ENCODE results near the gene ASCC1.

ASCC1 gene

DNA sequence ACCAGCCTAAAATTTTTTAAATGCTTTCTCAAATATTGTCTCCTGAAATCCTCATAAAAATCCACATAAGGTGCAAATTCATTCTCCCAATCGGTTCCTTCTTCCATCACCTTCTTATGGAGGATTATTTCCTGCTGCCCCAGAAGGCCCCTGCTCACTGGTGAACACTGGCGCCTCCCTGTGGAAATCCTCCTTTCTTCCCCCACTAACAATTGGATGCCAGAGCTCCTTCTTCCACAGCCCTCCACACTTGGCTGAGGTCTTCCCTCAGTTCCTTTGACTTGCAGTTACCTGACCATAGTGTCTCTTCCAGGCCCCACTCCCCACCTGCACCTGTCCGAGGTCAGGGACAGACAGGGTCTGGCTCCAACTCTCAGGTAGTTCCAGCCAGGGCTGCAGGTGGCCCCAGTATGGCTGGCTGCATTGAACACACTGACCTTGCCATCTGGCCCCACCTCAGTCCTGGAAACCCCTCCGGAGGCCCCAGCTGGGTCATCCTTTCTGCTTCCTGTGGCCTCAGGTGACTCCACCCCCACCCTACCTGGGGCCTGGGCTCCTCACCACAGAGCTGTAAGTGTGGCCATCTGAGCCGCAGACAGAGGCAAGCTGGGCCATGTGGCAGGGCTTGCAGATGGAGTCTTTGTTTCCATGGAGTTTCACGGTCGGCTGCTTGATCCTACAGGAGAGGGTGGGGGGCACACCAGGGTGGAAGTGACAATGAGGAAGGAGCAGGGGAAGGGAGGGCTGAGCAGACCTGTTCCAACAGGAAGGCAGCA is 146.1 kb downstream of the ASCC1 start:
- H3K27me3 ChIP-seq (ENCODE audit: insufficient read depth, low read length, poor library complexity), result no peaks in the 10 kb centered on the region
- H3K9ac ChIP-seq (ENCODE audit: low read depth, low read length), result no peak overlapping the region
- peaks cover 9% of the 10 kb centered on the region; the same call in 1 of the 2 replicates for H3K4me1 ChIP-seq (ENCODE audit: insufficient read depth, low read length)
- no peak overlapping the region for H3K4me2 ChIP-seq (ENCODE audit: insufficient read depth, low read length)
- no peaks in the 10 kb centered on the region for H4K20me1 ChIP-seq (ENCODE audit: insufficient read depth, low read length)
- TF ChIP-seq EZH2 (IDR thresholded peaks at IDR 0.05; ENCODE audit: borderline replicate concordance, low read depth, low read length, severe bottlenecking), result no peak
- TF ChIP-seq, protein P1, sequence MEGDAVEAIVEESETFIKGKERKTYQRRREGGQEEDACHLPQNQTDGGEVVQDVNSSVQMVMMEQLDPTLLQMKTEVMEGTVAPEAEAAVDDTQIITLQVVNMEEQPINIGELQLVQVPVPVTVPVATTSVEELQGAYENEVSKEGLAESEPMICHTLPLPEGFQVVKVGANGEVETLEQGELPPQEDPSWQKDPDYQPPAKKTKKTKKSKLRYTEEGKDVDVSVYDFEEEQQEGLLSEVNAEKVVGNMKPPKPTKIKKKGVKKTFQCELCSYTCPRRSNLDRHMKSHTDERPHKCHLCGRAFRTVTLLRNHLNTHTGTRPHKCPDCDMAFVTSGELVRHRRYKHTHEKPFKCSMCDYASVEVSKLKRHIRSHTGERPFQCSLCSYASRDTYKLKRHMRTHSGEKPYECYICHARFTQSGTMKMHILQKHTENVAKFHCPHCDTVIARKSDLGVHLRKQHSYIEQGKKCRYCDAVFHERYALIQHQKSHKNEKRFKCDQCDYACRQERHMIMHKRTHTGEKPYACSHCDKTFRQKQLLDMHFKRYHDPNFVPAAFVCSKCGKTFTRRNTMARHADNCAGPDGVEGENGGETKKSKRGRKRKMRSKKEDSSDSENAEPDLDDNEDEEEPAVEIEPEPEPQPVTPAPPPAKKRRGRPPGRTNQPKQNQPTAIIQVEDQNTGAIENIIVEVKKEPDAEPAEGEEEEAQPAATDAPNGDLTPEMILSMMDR (IDR thresholded peaks at IDR 0.05; ENCODE audit: borderline replicate concordance, extremely low read depth, low read length, poor library complexity, severe bottlenecking), result peak; percentile 49
- DNase-seq (peak; percentile 18), ATAC-seq (ENCODE audit: insufficient read depth, low read depth) (no peak; the same call in 2 of the 3 replicates)
- H3K79me2 ChIP-seq (ENCODE audit: insufficient read depth, low read length), result no peaks in the 10 kb centered on the region
- no peaks in the 10 kb centered on the region for H3K9me3 ChIP-seq (ENCODE audit: insufficient read depth, low read length, severe bottlenecking)
- H3K36me3 ChIP-seq (ENCODE audit: insufficient read depth, low read length), result no peaks in the 10 kb centered on the region
- H3K4me3 ChIP-seq (ENCODE audit: low read depth in 1 of 2, low read length in 2 of 2), result no peak overlapping the region
- H3K27ac ChIP-seq (ENCODE audit: low read length), result no peak overlapping the region
- H2AFZ ChIP-seq (ENCODE audit: low read depth, low read length), result no peak overlapping the region

- Histone ChIP-seq H3K79me2 (ENCODE audit: insufficient read depth, low read length) (no peaks in the 10 kb centered on the region), H3K9ac (ENCODE audit: low read depth, low read length) (no peak overlapping the region), H4K20me1 (ENCODE audit: insufficient read depth, low read length) (no peaks in the 10 kb centered on the region), H2AFZ (ENCODE audit: low read depth, low read length) (no peak overlapping the region), H3K4me3 (ENCODE audit: low read depth in 1 of 2, low read length in 2 of 2) (no peak overlapping the region), H3K27ac (ENCODE audit: low read length) (no peak overlapping the region), H3K36me3 (ENCODE audit: insufficient read depth, low read length) (no peaks in the 10 kb centered on the region), H3K9me3 (ENCODE audit: insufficient read depth, low read length, severe bottlenecking) (no peaks in the 10 kb centered on the region), H3K4me1 (ENCODE audit: insufficient read depth, low read length) (peaks cover 9% of the 10 kb centered on the region; the same call in 1 of the 2 replicates), H3K27me3 (ENCODE audit: insufficient read depth, low read length, poor library complexity) (no peaks in the 10 kb centered on the region), H3K4me2 (ENCODE audit: insufficient read depth, low read length) (no peak overlapping the region)
- no peak for TF ChIP-seq EZH2 (IDR thresholded peaks at IDR 0.05; ENCODE audit: borderline replicate concordance, low read depth, low read length, severe bottlenecking)
- TF ChIP-seq, protein P1 (IDR thresholded peaks at IDR 0.05; ENCODE audit: borderline replicate concordance, extremely low read depth, low read length, poor library complexity, severe bottlenecking), result no peak
- ATAC-seq (ENCODE audit: insufficient read depth, low read depth), result no peak
- DNase-seq, result no peak
These were observed 147.1 kb downstream of the ASCC1 start for GRCh38 chr10:72068901-72069446.

- TF ChIP-seq EZH2 (IDR thresholded peaks at IDR 0.05; ENCODE audit: borderline replicate concordance, low read depth, low read length, severe bottlenecking), result no peak
- TF ChIP-seq, protein P1 (IDR thresholded peaks at IDR 0.05; ENCODE audit: borderline replicate concordance, extremely low read depth, low read length, poor library complexity, severe bottlenecking), result no peak
- no peaks in the 10 kb centered on the region for H3K27me3 ChIP-seq (ENCODE audit: insufficient read depth, low read length, poor library complexity)
- H3K79me2 ChIP-seq (ENCODE audit: insufficient read depth, low read length), result no peaks in the 10 kb centered on the region
- no peak for ATAC-seq (ENCODE audit: insufficient read depth, low read depth)
- peaks cover 9% of the 10 kb centered on the region; the same call in 1 of the 2 replicates for H3K4me1 ChIP-seq (ENCODE audit: insufficient read depth, low read length)
- H3K36me3 ChIP-seq (ENCODE audit: insufficient read depth, low read length), result no peaks in the 10 kb centered on the region
- no peak overlapping the region for H3K27ac ChIP-seq (ENCODE audit: low read length)
- H3K4me3 ChIP-seq (ENCODE audit: low read depth in 1 of 2, low read length in 2 of 2), result no peak overlapping the region
- no peak overlapping the region for H3K9ac ChIP-seq (ENCODE audit: low read depth, low read length)
- no peak overlapping the region for H3K4me2 ChIP-seq (ENCODE audit: insufficient read depth, low read length)
- no peaks in the 10 kb centered on the region for H3K9me3 ChIP-seq (ENCODE audit: insufficient read depth, low read length, severe bottlenecking)
- DNase-seq, result no peak
- H4K20me1 ChIP-seq (ENCODE audit: insufficient read depth, low read length), result no peaks in the 10 kb centered on the region
- H2AFZ ChIP-seq (ENCODE audit: low read depth, low read length), result no peak overlapping the region
These were observed 147.8 kb downstream of the ASCC1 start for GRCh38 chr10:72068126-72068765.

Measured in DND-41 (cell line).